Measurements from ENCODE around the gene GADD45G. TPM values are rescaled to one million over a fixed set of nuclear protein-coding genes. Genes with fewer than 3 reads are reported as not detected.

Gene GADD45G
- total RNA-seq, 1 donor from 2014 or later, result under 0.01 TPM

- Histone ChIP-seq H3K36me3 (ENCODE audit: control insufficient read depth, insufficient read depth, low read length) (no peaks in the 10 kb centered on the region), H3K4me3 (ENCODE audit: low read depth, low read length) (no peak overlapping the region), H3K27me3 (ENCODE audit: control insufficient read depth, insufficient read depth, low read length) (peaks cover 1% of the 10 kb centered on the region)
- no peak for FAIRE-seq
- peak; percentile 32 for TF ChIP-seq CTCF (IDR thresholded peaks at IDR 0.05; ENCODE audit: insufficient read depth, low read length, severe bottlenecking)
- DNase-seq (ENCODE audit: low read depth), result peak; percentile 35
These were observed 28.4 kb upstream of the GADD45G start for GRCh38 chr9:89576404-89576839.

GRCh38 chr9:89577363-89577762 is 27.4 kb upstream of the GADD45G start:
- Histone ChIP-seq H3K27me3 (ENCODE audit: control insufficient read depth, insufficient read depth, low read length) (peaks cover 1% of the 10 kb centered on the region), H3K36me3 (ENCODE audit: control insufficient read depth, insufficient read depth, low read length) (no peaks in the 10 kb centered on the region), H3K4me3 (ENCODE audit: low read depth, low read length) (no peak overlapping the region)
- TF ChIP-seq CTCF (IDR thresholded peaks at IDR 0.05; ENCODE audit: insufficient read depth, low read length, severe bottlenecking), result no peak
- FAIRE-seq, result no peak
- no peak for DNase-seq (ENCODE audit: low read depth)

- Histone ChIP-seq H3K4me3 (ENCODE audit: low read depth, low read length) (no peak overlapping the region), H3K27me3 (ENCODE audit: control insufficient read depth, insufficient read depth, low read length) (no peaks in the 10 kb centered on the region), H3K36me3 (ENCODE audit: control insufficient read depth, insufficient read depth, low read length) (no peaks in the 10 kb centered on the region)
- TF ChIP-seq CTCF (IDR thresholded peaks at IDR 0.05; ENCODE audit: insufficient read depth, low read length, severe bottlenecking), result no peak
- FAIRE-seq (peak; percentile 52), DNase-seq (ENCODE audit: low read depth) (no peak)
These were observed 24.9 kb upstream of the GADD45G start for GRCh38 chr9:89579741-89580385.

GRCh38 chr9:89586311-89586710 is 18.5 kb upstream of the GADD45G start:
- TF ChIP-seq CTCF (IDR thresholded peaks at IDR 0.05; ENCODE audit: insufficient read depth, low read length, severe bottlenecking), result no peak
- Histone ChIP-seq H3K4me3 (ENCODE audit: low read depth, low read length) (no peak overlapping the region), H3K36me3 (ENCODE audit: control insufficient read depth, insufficient read depth, low read length) (no peaks in the 10 kb centered on the region), H3K27me3 (ENCODE audit: control insufficient read depth, insufficient read depth, low read length) (peaks cover 2% of the 10 kb centered on the region)
- FAIRE-seq (no peak), DNase-seq (ENCODE audit: low read depth) (no peak)

GRCh38 chr9:89588271-89588879 is 16.4 kb upstream of the GADD45G start:
- Histone ChIP-seq H3K36me3 (ENCODE audit: control insufficient read depth, insufficient read depth, low read length) (no peaks in the 10 kb centered on the region), H3K27me3 (ENCODE audit: control insufficient read depth, insufficient read depth, low read length) (peaks cover 2% of the 10 kb centered on the region)

More at GRCh38 chr9:89588271-89588879, 16.4 kb upstream of the GADD45G start:
- FAIRE-seq (no peak), DNase-seq (ENCODE audit: low read depth) (no peak)
- TF ChIP-seq CTCF (IDR thresholded peaks at IDR 0.05; ENCODE audit: insufficient read depth, low read length, severe bottlenecking), result no peak
- no peak overlapping the region for H3K4me3 ChIP-seq (ENCODE audit: low read depth, low read length)

Measured in bronchial epithelial cell (primary cell).